GM03348 (cell line): Measurements from ENCODE around the gene C1orf94.
A peak's percentile ranks its signal among the peaks of the same experiment; 100 is the strongest.
"Not testable (repeated sequence)": the region's sequence is repeated elsewhere in the genome, so short reads cannot be mapped to it uniquely, and the experiment has no call there.

Experiments used
- DNase-seq: peaks from one replicate; pipeline ENCODE4 v3.0.0; 2012; ENCODE audit warnings: low spot score

The C1orf94 gene

DNA sequence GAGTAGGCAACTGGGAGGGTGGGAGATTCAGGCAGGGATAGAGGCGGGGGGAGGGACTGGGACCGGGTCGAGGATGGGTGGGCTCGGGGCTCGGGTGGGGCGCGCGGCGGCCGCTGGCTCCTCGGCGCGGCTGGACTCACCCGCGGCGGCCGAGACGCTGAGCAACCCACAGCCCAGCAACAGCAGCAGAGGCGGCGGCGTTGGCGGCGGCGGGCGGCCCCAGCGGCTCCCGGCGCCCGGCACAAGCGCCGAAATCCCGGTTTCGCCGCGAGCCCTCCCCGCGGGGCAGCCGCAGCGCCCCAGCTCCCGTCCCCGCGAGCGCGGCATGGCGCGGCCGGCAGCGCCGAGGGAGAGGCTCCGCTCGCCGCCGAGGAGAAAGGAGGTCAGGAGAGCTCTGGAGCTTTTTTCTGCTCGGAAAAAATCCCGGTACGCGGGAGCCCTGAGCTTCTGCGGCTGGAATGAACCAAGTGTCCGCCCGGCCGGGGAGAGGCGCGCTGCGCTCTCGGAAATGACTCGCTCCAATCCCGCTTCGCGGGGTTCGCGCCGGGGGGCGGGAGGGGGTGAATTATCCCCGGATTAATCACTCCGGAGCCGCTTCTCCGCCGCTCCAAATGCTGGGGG is 11.8 kb upstream of the C1orf94 start, which contains the start of gene CSMD2:
CSMD2 (minus strand) TSS at position 460 of the 621 bp plus-strand sequence; CDS start at position 327, 133 bp downstream.
- peak; percentile 88 for DNase-seq

DNA sequence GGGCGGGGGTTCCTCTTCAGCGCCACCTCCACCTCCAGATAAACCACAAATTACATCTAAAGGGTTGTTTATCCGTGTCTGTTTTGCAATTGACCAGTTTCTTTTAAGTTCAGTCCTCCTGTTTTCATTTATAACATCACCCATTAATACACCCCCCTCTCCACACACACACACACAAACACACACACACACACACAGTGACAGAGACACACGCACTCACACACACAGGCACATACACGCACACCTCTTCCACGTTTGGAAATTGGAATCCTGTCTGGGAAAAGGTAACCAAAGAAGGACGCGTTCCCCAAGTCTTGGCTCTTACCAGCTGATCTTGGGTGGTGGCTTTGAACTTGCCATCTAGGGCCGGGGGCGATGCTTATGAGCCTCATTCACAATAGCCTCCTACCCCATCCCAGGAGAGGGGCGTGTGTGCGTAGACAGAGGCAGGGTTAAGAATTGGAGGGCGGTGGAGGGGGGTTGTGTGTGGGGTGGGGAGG is 11.2 kb upstream of the C1orf94 start:
- DNase-seq, result no peak

DNA sequence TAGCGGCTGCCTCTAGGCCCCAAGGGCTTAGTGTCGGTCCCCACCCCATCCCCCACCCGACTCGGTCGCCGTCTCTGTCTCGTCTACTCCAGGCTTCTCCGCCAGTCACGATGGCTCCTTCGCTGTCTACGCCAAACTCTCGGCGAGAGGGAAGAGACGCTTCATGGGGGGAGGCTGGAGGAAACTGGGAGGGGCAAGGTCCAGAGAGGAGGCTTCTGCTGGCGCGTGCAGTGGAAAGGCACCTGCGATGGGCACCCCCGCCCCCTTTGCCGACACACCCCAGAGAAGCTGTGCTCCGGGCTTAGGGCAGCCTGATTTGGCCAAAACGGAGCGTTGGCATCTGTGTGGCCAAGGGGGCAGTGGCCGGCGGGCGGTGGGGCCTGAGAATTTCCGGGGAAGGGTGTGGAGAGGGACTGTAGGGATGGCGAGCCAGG is 10.5 kb upstream of the C1orf94 start:
- peak; percentile 42 for DNase-seq

DNA sequence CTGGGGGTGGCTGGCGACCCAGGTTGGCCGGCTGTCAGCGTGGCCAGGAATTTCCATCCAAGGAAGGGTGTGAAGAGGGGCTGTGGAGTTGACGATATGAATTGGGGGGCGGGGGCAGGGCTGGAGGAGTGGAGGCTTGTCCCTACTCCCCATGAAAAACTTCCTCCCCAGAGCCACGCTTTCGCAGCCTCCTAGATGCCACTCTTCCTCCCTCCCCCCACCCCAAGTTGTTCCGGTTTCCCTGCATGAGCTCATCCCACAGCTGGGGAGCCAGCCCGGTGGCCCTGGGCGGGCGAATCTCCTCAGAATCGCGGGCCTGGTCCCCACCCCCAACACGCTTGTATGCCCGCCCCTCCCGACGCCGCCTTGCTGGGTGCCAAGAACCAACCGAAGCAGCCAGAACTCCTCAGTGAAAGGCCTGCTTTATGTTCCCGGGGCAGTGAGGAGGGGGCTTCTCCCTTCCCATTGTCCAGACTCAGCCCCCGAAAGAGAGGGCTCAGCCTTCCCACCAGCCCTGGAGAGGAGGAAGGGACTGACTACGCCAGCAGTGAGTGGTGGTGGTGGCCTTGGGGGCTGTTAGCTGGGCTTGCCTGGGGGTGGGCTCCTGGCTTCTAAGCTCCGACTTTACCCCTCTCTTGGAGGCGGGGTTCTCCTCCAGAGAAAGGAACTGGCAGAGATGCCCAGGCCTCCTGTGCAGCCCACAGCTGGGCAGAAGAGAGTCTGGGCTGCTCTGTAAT is 9.9 kb upstream of the C1orf94 start:
- DNase-seq, result peak; percentile 60

DNA sequence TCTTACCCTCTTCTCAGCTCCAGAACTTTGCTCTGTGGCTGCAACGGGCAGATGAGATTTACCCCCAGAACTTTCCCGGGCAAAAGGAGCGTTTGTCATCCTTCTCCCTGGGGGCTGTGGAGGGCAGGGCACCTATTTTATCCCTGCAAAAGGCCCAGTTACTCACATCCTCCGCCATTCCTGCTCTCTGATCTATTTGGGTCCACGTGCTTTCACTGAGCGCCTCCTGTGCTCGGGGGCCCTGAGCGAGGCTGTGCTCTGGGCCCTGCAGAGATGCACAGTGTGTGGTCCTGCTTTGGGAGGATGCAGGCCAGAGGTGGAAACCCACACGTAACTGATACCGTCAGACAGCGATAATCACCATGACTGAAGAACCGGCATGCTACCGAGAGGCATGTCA is 9.3 kb upstream of the C1orf94 start:
- no peak for DNase-seq

DNA sequence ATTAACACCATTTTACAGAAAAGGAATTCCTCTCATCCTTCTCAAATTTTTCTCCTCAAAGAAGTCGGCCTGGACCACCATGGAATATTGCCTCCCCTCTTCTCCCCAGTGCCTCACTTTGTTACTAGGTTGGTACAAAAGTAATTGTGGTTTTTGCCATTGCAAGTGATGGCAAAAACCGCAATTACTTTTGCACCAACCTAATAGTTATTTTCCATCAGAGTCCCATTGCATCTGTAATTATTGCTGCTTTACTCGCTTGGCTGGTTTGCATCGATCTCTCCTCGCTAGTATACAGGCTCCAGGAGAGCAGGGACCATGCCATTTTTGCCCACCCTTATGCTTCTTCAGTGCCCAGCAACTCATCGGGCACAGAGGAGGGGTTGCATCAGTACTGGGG is 963 bp upstream of the C1orf94 start:
- DNase-seq, result no peak

DNA sequence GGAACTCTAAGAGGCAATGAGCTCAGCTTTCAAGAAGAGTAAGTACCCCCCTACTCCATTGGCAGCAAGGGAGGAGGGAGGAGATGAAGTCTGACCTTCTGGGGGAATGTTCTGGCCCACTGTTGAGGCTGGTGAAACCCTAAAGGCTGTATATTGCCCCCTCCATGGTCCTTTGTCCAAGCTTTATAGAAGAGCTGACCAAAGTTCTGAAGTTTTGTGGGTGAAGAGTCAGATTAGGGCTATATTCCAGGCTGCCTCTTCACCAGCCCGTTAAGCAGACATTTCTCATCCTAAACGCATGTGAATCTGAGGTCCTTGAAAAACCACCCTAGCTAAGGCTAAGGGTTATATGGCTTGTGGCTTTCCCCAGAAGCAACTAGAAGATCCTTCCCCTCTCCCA is 1.4 kb downstream of the C1orf94 start:
- DNase-seq, result no peak

DNA sequence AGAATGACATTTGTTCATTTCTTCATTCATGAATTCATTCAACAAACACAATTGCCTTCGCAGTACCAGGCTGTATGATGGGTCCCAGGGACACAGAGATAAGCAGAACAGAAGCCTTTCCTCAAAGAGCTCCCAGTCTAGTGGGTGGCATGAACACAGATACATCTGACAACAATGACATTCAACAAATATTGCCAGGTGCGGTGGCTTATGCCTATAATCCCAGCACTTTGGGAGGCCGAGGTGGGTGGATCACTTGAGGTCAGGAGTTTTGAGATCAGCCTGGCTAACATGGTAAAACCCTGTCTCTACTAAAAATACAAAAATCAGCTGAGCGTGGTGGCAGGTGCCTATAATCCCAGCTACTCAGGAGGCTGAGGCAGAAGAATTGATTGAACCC is 6.7 kb downstream of the C1orf94 start:
- DNase-seq, result not testable (repeated sequence)

DNA sequence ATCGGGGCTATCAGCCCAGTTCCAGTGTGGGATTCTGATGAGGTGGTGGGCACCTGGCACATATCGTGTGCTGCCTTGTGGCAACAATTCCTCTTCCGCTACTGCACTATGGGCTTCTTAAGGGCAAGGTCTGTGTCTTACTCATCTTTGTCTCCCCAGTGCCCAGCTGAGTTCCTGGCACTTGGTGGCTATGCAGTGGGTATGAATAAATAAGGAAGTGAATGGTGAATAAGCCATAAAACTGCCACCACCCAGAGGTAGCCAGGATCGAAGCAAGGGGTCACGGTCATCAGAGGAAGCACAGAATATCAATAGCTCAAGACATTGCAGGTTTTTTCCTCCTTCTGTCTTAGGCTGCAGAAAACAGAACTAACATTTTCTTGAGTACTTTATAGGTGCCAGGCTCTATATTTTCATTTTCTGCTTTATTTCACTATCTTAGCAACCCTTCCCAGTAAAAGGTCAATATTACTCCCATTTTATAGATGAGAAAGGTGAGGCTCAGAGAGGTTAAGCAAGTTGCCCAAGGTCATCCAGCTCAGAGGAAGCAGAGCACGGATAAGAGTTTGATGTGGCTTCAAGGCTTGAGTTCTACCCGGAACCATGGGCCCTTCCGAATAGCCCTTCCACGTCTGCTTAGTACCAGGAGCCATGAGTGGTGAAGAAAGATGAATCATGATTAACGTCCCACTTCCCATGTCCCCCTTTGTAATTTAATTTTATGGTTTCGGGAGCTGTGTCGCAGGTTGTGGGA is 10.2 kb downstream of the C1orf94 start:
- no peak for DNase-seq

DNA sequence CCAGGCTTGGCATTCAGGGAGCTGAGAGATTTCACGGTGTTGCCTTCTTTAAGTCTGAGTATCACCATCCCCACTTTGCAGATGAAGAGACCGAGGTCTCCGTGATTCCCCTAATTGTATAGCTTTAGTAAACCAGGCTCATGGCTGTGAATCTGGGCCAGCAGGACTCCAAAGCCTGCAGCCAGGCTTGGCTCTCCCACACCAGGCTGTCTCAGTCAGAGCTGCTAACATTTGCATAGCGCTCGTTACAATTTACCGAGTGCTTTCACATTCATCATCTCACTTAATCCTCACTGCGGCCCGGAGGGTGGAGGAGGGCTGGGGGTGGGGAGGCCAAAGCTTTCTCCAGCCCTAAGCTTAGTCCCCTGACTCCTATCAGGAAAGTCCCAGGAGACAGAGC is 11.7 kb downstream of the C1orf94 start:
- peak; percentile 31 for DNase-seq

DNA sequence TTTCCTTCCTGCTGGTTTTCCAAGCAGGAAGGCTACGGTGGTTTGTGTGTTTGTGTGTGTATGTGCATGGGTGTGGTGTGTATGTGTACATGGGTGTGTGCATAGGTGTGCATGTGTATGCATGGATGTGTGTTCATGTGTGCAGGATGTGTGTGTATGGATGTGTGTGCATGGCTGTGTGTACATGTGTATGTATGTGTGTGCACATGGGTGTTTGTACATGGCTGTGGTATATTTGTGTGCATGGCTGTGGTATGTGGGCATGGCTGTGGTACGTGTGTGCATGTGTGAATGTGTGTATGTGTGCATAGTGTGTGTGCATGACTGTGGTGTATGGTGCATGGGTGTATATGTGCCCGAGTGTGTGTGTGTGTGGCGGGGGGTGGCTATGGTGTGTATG is 12.3 kb downstream of the C1orf94 start:
- no peak for DNase-seq

DNA sequence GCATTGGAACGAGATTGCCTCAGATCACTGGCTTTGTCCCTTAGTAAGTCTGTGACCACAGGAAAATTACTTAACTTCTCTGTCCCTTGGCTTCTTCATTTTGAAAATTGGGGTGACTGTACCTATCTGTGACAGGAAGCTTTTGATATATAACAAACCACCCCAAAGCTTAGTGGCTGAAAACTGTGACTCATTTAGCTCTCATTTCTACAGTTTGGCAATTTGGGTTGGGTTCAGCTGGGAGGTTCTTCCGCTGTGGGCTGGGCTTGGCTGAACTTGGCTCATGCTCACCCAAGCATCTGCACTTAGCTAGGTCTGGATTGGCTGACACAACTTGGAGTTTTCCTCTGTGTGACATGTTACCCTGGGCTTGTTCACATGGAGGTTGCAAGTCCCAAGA is 14.0 kb downstream of the C1orf94 start:
- no peak for DNase-seq

DNA sequence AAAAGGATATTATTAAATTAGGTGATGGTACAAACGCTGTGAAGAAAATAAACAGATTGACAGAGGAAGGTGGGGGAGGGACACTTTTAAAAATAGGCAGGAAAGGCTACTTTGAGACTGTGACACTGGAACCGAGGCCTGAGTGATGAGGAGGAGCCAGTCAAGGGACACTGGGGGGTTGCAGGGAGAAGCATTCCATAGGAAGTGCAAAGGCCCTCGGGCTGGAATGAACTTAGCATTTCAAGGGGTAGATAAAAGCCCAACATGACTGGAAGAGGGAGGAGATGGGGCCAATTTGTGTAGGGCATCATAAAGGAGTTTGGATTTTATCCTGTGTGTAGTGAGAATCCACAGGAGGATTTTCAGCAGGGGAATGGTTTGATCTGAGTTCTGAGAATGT is 15.9 kb downstream of the C1orf94 start:
- no peak for DNase-seq

DNA sequence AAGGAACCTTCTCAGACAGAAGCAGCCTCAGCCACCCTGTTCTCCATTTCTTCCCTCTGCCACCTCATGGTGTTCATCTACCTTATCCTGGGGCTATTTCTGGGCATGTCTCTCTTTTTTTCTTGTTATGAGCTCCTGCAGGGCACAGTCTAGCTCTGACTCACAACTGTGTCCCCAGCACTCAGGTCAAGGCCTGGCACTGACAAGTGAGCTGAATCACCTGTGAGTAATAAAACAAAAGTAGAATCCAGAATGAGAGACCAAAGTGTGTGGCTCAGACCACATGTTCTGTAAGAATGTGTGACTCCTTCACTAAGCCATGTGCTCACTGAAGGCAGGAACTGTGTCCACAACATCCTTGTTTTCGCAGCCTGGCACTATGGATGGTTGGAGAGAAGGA is 23.2 kb downstream of the C1orf94 start:
- peak; percentile 29 for DNase-seq

DNA sequence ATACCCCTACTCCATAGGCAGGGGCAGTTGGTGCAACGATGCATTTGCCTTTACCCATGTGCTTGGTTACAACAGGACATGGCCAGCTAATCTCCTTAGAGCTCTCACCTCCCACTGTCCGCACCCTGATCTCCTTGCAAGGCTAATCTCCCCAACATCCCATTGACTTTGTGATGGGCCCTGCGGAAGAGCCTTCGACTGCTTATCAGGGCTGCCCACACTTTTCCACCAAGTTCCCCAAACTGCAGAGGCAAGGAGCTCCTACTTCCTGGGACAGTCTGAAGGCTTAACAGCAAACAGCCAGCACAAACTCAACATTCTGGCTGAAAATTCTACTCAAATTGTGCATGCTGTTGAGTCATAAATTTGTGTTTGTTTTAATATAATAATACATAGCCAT is 36.0 kb downstream of the C1orf94 start:
- no peak for DNase-seq

DNA sequence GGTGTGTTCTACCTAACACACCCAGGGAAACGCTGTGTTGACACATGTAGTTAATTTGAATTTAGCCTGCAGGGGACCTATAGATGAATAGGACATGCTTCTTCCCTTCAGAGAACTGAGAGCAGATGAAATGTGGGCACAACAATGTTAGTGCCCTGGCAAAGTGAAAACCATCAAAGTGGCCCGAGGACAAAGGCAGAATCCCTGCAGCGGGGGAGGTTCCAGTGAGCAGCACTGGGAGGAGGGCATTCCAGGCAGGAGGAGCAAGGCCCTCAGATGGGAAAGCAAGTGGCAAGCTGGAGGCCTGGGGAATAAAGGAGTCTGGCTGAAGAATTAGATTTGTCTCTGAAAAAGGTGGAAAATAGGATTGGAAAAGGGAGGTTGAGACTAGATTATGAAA is 37.2 kb downstream of the C1orf94 start:
- no peak for DNase-seq

DNA sequence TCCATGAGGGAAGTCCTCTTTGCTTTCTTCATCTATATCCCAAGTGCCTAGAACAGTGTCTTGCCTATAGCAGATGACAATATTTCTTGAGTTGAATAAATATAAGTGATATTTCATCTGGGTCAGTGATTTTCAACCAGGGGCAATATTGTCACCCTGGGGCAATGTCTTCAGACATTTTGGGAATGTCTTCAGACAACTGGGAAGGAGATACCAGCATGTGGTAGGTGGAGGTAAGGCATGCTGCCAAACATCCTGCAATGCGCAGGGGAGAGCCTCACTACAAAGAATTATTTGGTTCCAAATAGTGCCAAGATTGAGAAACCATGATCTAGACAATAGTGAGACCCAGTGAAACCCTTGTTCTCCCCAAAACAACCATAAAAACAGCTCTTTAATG is 54.7 kb downstream of the C1orf94 start:
- no peak for DNase-seq

DNA sequence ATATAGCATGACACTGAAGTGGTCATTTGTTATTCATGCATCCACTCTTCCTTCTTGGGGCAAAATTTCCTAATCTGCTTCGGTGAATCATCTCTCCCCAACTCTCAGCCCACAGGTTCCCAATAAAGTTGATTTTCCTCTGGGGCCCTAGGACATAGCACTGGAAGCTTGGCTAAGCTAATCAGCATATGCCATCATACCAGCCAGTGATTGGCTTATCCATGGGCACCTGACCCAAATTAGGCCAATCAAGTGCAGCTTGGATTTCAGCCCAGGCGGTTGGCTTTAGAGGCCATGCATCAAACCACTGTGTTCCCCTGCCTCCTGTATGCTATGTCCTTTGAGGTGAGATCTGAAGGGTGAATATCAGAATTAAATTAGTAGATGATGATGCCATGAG is 58.9 kb downstream of the C1orf94 start:
- no peak for DNase-seq

DNA sequence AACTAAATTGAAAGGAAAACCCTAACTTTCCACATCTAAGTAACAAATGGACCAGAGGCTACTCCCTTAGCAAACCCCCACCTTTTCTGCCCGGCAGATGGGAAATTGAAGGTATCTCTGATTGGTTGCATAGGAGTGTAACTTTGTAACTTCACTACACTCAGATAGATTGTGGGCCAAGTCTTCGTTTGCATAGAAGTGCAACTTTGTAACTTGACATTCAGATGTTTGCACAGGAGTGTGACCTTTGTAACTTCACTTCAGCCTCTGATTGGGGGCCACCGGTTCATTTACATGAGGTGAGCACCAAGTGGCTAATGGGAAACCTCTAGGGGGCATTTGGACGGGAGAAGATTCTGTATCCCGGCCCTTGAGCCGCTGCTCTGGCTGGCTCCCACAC is 59.4 kb downstream of the C1orf94 start:
- no peak for DNase-seq

DNA sequence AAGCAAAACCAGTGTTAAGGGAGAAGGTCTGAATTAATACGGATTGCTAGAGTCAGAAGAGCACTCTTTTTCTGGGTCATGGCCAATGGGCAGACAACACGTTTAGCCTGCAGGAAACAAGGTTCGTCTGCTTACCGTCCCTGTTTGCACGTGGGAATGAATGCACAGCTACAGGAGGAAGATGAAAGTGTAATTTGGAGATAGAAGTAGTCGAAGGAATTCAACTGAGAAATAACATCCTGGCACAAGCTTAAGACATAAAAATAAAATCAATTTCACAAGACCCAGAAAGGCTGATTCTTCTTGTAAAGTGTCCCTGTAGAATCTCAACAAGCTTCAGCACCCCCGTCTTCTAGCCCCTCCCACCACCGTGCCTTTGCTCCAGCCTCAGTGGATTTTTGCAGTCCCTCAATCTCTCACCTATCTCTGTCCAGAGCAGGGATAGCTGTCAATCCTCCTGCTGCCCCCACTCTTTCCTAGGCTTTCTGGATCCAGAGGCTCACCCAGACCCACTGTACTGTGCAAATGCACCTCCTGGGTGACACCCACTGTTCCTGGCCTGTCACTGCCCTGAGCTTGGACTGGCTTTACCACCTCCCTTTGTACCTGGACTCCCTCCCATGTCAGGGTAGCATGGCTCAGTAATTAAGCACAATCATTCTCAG is 60.6 kb downstream of the C1orf94 start:
- DNase-seq, result no peak

DNA sequence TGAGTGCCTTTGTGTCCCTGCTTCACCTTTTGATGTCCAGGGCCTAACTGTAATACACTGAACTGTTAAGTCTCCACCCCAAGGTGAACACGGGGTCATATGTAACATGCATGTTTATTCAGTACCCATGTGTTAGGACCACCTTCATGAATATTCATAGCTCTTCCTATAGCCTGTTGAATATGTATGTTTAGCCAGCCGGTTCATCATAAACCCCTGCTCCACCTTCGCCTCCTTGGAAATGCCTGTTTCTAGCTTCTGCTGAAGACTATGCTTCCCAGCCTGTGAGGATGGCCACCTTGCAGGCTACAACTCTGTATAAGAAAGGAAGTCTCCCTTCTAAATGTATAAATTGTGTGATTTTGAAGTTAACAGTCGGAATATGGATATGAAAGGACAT is 69.3 kb downstream of the C1orf94 start:
- no peak for DNase-seq

DNA sequence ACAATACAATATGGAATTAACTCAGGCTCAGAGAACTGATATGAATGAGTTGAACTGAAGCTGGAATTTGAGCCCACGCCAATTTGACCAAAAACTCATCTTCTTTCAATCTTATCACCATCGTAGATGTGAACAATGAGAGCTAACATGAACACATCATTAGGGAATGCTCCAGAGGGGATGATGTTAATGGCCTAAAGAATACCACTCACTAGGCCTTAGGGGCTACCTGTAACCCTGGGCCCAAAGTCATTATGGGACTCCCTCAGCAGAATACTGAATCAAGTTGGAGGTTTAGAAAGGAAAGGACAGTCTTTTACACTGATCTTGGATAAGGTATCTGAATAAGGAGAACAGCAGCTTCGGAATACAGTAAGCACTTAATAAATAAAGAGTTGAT is 73.6 kb downstream of the C1orf94 start:
- DNase-seq, result no peak
